Erythroblast (primary cell): ENCODE data around the gene ATAD3C.

Experiments used
- GATA1 ChIP-seq: IDR thresholded peaks from 2 replicates; pipeline ENCODE4 v1.6.1; 2011; ENCODE audit warnings: low read depth, mild to moderate bottlenecking, control low read depth, low read length, moderate library complexity
- POLR2A ChIP-seq: IDR thresholded peaks from 2 replicates; pipeline ENCODE4 v1.6.1; 2011; ENCODE audit warnings: mild to moderate bottlenecking, low read length

DNA sequence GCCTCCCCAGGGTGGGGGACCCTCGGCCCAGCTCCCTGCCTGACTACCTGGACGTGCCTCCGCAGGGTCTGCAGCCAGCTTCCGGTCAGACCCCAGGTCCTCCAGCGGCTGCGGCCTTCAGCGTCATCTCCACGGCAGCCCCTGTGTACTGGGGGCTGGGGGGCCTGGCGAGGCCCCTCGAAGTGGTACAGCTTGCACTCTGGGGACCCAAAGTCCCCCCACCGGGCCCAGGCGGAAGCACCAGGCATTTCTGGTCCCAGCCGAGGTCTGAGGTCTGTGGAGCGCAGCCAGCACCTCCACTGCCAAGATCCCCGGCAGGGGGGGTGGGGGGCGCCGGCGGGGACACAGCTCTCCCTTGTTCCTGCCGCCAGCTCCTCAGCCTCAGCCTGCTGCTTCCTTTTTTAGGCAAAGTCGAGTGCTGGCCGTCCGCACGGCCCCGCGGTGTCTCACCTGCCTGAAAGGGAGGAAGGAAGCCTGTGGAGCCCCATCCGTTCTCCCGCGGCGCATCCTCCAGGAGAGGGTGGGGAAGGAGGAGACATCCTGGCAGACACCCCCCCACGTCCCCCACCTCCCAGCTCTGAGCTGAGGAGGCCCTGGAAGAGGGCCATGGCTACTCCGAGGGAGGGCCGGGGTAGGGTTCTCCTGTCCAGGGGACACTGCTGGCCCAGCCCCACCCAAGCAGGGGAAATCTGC is 15.2 kb upstream of the ATAD3C start:
- TF ChIP-seq POLR2A (no peak), GATA1 (no peak)
